Measurements from ENCODE around the gene KLHL35.

KLHL35 gene

GRCh38 chr11:75431533-75432525 is 1.2 kb downstream of the KLHL35 start:
- H3K4me3 ChIP-seq (ENCODE audit: low read depth, low read length) = no peak overlapping the region
- H3K36me3 ChIP-seq = peaks cover 12% of the 10 kb centered on the region
- no peak overlapping the region for H3K27ac ChIP-seq
- no peaks in the 10 kb centered on the region for H3K27me3 ChIP-seq (ENCODE audit: insufficient read depth, low read depth, severe bottlenecking)
- H3K9me3 ChIP-seq (ENCODE audit: severe bottlenecking) = no peaks in the 10 kb centered on the region
- DNase-seq = no peak
- TF ChIP-seq, protein P1, sequence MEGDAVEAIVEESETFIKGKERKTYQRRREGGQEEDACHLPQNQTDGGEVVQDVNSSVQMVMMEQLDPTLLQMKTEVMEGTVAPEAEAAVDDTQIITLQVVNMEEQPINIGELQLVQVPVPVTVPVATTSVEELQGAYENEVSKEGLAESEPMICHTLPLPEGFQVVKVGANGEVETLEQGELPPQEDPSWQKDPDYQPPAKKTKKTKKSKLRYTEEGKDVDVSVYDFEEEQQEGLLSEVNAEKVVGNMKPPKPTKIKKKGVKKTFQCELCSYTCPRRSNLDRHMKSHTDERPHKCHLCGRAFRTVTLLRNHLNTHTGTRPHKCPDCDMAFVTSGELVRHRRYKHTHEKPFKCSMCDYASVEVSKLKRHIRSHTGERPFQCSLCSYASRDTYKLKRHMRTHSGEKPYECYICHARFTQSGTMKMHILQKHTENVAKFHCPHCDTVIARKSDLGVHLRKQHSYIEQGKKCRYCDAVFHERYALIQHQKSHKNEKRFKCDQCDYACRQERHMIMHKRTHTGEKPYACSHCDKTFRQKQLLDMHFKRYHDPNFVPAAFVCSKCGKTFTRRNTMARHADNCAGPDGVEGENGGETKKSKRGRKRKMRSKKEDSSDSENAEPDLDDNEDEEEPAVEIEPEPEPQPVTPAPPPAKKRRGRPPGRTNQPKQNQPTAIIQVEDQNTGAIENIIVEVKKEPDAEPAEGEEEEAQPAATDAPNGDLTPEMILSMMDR (IDR thresholded peaks at IDR 0.05; ENCODE audit: low read depth, low read length) = 0 out of 2 replicates have a peak, but pooled peaks have one; percentile 21

- H3K36me3 ChIP-seq = peaks cover 9% of the 10 kb centered on the region
- TF ChIP-seq, protein P1 (IDR thresholded peaks at IDR 0.05; ENCODE audit: low read depth, low read length) = no peak
- no peaks in the 10 kb centered on the region for H3K27me3 ChIP-seq (ENCODE audit: insufficient read depth, low read depth, severe bottlenecking)
- H3K4me3 ChIP-seq (ENCODE audit: low read depth, low read length) = no peak overlapping the region
- DNase-seq = no peak
- H3K9me3 ChIP-seq (ENCODE audit: severe bottlenecking) = no peaks in the 10 kb centered on the region
- no peak overlapping the region for H3K27ac ChIP-seq
Measured at GRCh38 chr11:75430714-75431532, 2.1 kb downstream of the KLHL35 start.

- DNase-seq = no peak
- Histone ChIP-seq H3K9me3 (ENCODE audit: severe bottlenecking) (no peaks in the 10 kb centered on the region), H3K4me3 (ENCODE audit: low read depth, low read length) (no peak overlapping the region), H3K36me3 (peaks cover 5% of the 10 kb centered on the region), H3K27me3 (ENCODE audit: insufficient read depth, low read depth, severe bottlenecking) (no peaks in the 10 kb centered on the region), H3K27ac (no peak overlapping the region)
- TF ChIP-seq, protein P1 (IDR thresholded peaks at IDR 0.05; ENCODE audit: low read depth, low read length) = no peak
Measured at GRCh38 chr11:75429902-75430713, 2.9 kb downstream of the KLHL35 start.

GRCh38 chr11:75429641-75429901 is 3.4 kb downstream of the KLHL35 start:
- Histone ChIP-seq H3K9me3 (ENCODE audit: severe bottlenecking) (no peaks in the 10 kb centered on the region), H3K27me3 (ENCODE audit: insufficient read depth, low read depth, severe bottlenecking) (no peaks in the 10 kb centered on the region), H3K4me3 (ENCODE audit: low read depth, low read length) (no peak overlapping the region), H3K36me3 (peaks cover 1% of the 10 kb centered on the region; the same call in 1 of the 2 replicates), H3K27ac (peak overlapping the region; percentile 38; the same call in 1 of the 2 replicates)
- TF ChIP-seq, protein P1 (IDR thresholded peaks at IDR 0.05; ENCODE audit: low read depth, low read length) = no peak
- no peak for DNase-seq

GRCh38 chr11:75428989-75429640 is 3.9 kb downstream of the KLHL35 start:
- Histone ChIP-seq H3K9me3 (ENCODE audit: severe bottlenecking) (no peaks in the 10 kb centered on the region), H3K27me3 (ENCODE audit: insufficient read depth, low read depth, severe bottlenecking) (no peaks in the 10 kb centered on the region), H3K4me3 (ENCODE audit: low read depth, low read length) (no peak overlapping the region), H3K27ac (peak overlapping the region; percentile 38; the same call in 1 of the 2 replicates), H3K36me3 (no peaks in the 10 kb centered on the region)
- peak; percentile 69 for DNase-seq
- TF ChIP-seq, protein P1 (IDR thresholded peaks at IDR 0.05; ENCODE audit: low read depth, low read length) = no peak
